PC-9 (cell line): ENCODE data around the gene MYO7B.

Experiments
- EZH2 ChIP-seq: fragments of 200-600 bp; sonication (generic); IDR thresholded peaks from 2 replicates; pipeline ENCODE4 v1.8.0; 2017; ENCODE audit warnings: antibody characterized with exemption, low read depth
- TF ChIP-seq, protein P1 (sequence below): fragments of 200-600 bp; sonication (generic); conservative IDR thresholded peaks from 2 replicates; pipeline ENCODE4 v1.6.1; 2017; ENCODE audit warnings: mixed run types, antibody characterized with exemption, mild to moderate bottlenecking, moderate library complexity

DNA sequence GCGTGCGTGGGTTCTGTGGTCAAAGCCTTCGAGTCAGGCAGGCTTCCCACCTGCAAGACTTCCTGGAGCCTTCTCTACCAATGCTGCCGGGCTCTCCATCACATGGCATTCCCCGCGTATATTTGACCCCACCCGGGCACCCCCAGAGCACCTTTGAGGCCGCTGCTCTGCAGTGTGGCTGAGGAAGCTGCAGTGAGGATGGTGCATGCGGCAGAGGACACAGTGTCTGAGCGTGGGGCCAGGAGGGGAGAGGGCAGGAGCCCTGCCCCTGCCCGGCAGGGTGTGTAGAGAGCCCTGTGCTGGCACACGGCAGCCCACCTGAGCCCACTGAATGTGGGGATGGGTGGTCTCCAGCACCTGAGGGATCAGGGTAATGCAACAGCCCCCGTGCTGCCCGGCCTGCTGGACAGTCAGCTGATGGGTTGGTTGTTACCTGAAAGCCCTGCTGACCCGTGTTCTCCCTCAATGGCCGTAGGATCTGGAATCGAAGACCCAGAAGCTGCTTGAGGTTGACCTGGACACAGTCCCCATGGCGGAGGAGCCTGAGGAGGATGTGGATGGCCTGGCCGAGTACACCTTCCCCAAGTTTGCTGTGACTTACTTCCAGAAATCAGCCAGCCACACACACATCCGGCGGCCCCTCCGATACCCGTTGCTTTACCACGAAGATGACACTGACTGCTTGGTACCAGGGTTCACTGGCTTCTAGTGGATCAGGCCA lies 73.7 kb downstream of the MYO7B start:
- no peak for TF ChIP-seq EZH2
- TF ChIP-seq, protein P1, sequence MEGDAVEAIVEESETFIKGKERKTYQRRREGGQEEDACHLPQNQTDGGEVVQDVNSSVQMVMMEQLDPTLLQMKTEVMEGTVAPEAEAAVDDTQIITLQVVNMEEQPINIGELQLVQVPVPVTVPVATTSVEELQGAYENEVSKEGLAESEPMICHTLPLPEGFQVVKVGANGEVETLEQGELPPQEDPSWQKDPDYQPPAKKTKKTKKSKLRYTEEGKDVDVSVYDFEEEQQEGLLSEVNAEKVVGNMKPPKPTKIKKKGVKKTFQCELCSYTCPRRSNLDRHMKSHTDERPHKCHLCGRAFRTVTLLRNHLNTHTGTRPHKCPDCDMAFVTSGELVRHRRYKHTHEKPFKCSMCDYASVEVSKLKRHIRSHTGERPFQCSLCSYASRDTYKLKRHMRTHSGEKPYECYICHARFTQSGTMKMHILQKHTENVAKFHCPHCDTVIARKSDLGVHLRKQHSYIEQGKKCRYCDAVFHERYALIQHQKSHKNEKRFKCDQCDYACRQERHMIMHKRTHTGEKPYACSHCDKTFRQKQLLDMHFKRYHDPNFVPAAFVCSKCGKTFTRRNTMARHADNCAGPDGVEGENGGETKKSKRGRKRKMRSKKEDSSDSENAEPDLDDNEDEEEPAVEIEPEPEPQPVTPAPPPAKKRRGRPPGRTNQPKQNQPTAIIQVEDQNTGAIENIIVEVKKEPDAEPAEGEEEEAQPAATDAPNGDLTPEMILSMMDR = no peak
